Measurements from ENCODE around the gene REG1B.
"Not testable (repeated sequence)": the region's sequence is repeated elsewhere in the genome, so short reads cannot be mapped to it uniquely, and the experiment has no call there.

Gene REG1B

DNA sequence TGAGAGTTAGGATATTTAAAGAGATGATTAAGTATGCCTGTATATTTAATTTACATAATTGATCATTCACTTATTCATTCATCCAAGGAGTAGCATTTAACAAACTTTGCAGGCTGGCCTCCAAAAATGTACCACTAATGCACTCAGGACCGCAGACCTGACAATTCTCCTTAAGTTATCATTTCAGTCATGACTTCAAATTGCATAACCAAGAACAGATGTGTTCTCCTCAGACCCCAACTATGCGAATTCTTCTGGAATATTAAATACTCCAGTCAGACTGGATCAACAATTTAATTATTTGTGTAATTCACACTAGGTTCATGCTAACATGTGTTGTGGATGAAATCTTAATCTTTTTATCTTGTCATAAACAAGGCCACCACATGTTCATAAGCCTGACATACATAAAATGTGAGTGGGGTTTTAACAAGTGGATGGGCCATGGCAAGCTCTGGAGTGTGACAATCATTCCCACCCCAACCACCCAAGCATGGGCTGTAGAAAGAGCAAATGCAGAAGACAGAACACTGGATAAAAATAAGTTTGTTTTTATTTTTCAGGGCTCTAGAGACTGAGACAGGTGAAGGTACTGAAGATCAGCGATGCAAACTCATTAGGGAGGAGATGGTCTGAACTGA lies 3.2 kb downstream of the REG1B start:
- no peak for DNase-seq (ENCODE audit: low spot score)

DNA sequence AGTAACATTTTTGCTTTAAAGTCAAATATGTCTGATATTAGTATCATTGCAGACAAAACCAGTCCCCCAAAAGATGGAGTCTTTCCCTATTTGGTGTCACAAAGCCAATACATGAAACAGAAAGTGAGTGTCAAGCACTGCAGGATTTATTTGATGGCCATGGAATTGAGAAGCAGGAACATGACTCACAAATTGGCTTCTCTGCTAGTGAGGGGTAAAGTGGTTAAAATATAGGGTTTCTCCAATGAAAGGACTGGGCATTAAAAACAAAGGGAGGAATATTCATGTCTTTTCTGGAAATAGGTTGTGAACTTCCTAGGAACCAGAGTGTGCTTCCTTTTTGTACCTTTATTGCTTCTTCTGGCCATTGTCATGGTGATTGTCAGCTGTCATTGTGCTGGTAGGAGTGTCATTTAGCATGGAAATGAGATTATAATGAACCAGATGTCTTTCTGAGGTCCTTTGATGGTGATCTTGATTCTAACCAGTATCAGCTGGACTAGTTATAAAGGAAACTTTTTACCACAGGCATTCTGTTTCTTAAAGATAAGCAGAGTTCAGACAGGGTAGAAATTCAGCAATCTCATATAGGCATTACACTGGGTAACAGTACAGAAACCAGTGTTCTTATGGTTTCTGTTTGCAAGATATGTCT lies 4.1 kb downstream of the REG1B start:
- no peak for DNase-seq (ENCODE audit: low spot score)

DNA sequence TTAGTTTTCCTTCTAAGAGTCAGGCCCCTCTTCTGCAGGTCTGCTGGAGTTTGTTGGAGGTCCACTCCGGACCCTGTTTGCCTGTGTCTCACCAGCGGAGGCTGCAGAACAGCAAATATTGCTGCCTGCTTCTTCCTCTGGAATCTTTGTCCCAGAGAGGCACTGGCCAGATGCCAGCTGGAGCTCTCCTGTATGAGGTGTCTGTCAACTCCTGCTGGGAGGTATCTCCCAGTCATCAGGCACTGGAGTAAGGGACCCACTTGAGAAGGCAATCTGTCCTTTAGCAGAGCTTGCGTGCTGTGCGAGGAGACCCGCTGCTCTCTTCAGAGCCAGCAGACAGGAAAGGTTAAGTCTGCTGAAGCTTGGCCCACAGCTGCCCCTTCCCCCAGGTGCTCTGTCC lies 4.8 kb downstream of the REG1B start:
- DNase-seq (ENCODE audit: low spot score): no peak

- no peak for DNase-seq (ENCODE audit: low spot score)
These were observed 16.7 kb downstream of the REG1B start for GRCh38 chr2:79071078-79071477.

GRCh38 chr2:79065201-79065600 lies 22.6 kb downstream of the REG1B start:
- no peak for DNase-seq (ENCODE audit: low spot score)

GRCh38 chr2:79054769-79055168 lies 33.0 kb downstream of the REG1B start:
- DNase-seq (ENCODE audit: low spot score): not testable (repeated sequence)

GRCh38 chr2:79053486-79053885 lies 34.3 kb downstream of the REG1B start:
- not testable (repeated sequence) for DNase-seq (ENCODE audit: low spot score)

DNA sequence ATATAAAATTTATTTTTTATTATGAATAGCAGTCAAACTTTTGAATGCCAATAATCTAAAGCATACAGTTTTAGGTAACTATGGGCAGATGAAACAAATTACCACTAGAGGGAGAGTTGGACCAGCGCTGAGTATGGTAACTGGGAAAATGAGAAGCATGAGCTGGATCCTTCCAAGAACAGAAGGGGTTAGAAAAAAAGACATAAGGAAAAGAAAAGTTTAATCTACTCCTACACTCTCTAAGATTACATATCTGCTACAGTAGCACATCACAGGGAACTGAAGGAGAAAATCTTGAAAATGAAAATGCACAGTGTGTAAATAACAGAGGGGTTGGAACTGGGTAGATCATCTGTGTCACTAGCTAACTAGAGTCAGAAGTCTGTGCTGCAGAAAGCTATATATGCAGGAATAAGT lies 46.8 kb downstream of the REG1B start:
- DNase-seq (ENCODE audit: low spot score): peak; percentile 22

GRCh38 chr2:79039944-79040343 lies 47.8 kb downstream of the REG1B start:
- DNase-seq (ENCODE audit: low spot score): no peak

Data from cerebellar cortex (tissue), 1 donor.